Upper lobe of left lung (tissue), 4 donors: Measurements from ENCODE around the gene MCTP1.

Experiments used
- CTCF ChIP-seq, 6 experiments: fragments of 450-650 bp in 4 of 6; fragments of 200-600 bp in 2 of 6; sonication (generic) in 2 of 6; IDR thresholded peaks; one replicate each; pipeline ENCODE4 v1.5.1; 2016 to 2019; ENCODE audit warnings: antibody characterized with exemption in 6 of 6
- EP300 ChIP-seq, 4 donors: sonication (generic); formaldehyde crosslinking; IDR thresholded peaks; one replicate each; pipeline ENCODE4 v1.5.1; 2017; ENCODE audit warnings: antibody characterized with exemption in 4 of 4, control low read depth in 2 of 4
- POLR2A ChIP-seq, 4 donors: fragments of 450-650 bp; IDR thresholded peaks; one replicate each; pipeline ENCODE4 v1.5.1; 2016 to 2017; ENCODE audit warnings: antibody characterized with exemption in 4 of 4, mild to moderate bottlenecking in 2 of 4
- POLR2AphosphoS5 ChIP-seq, 2 donors: sonication (generic); formaldehyde crosslinking; IDR thresholded peaks; one replicate each; pipeline ENCODE4 v1.5.1; 2017; ENCODE audit warnings: antibody characterized with exemption in 2 of 2

GRCh38 chr5:94747371-94747770 is 537.5 kb downstream of the MCTP1 start:
- no peak for TF ChIP-seq CTCF (IDR thresholded peaks at IDR 0.05)
- TF ChIP-seq EP300 (IDR thresholded peaks at IDR 0.05), result no peak
- TF ChIP-seq POLR2AphosphoS5 (IDR thresholded peaks at IDR 0.05), result no peak
- TF ChIP-seq POLR2A (IDR thresholded peaks at IDR 0.05), result no peak
